BLaER1 treated with 17β-estradiol and CSF1 and Interleukin-3, amounts not matched to agents 10 nM and 100 nM (cell line): Measurements from ENCODE around the gene TMEM170B.
A peak's percentile ranks its signal among the peaks of the same experiment; 100 is the strongest.

Source experiments
- H3K27ac ChIP-seq, 11 experiments: shearing (Covaris generic); formaldehyde crosslinking; 2 replicates each; pipeline ENCODE4 v1.8.1; 2022
- H3K27me3 ChIP-seq, 11 experiments: shearing (Covaris generic); formaldehyde crosslinking; 2 replicates each; pipeline ENCODE4 v1.8.1; 2022
- H3K36me3 ChIP-seq, 11 experiments: shearing (Covaris generic); formaldehyde crosslinking; 2 replicates each; pipeline ENCODE4 v1.8.1; 2022
- H3K4me1 ChIP-seq, 10 experiments: shearing (Covaris generic); formaldehyde crosslinking; 2 replicates each; pipeline ENCODE4 v1.8.1; 2022
- H3K4me2 ChIP-seq, 11 experiments: shearing (Covaris generic); formaldehyde crosslinking; 2 replicates each; pipeline ENCODE4 v1.8.1; 2022
- H3K4me3 ChIP-seq, 10 experiments: shearing (Covaris generic); formaldehyde crosslinking; 2 replicates each; pipeline ENCODE4 v1.8.1; 2022
- H3K9ac ChIP-seq, 11 experiments: shearing (Covaris generic); formaldehyde crosslinking; 2 replicates each; pipeline ENCODE4 v1.8.1; 2022
- H3K9me3 ChIP-seq, 11 experiments: shearing (Covaris generic); formaldehyde crosslinking; replicated peaks in 1 of 11; 2 replicates each; pipeline ENCODE4 v1.8.1; 2022
- H4K20me1 ChIP-seq, 11 experiments: shearing (Covaris generic); formaldehyde crosslinking; 2 replicates each; pipeline ENCODE4 v1.8.1; 2022
- Cebpa-rat ChIP-seq, 11 experiments: shearing (Covaris generic); IDR thresholded peaks; 2 replicates each; pipeline ENCODE4 v1.8.1; 2022

The TMEM170B gene

DNA sequence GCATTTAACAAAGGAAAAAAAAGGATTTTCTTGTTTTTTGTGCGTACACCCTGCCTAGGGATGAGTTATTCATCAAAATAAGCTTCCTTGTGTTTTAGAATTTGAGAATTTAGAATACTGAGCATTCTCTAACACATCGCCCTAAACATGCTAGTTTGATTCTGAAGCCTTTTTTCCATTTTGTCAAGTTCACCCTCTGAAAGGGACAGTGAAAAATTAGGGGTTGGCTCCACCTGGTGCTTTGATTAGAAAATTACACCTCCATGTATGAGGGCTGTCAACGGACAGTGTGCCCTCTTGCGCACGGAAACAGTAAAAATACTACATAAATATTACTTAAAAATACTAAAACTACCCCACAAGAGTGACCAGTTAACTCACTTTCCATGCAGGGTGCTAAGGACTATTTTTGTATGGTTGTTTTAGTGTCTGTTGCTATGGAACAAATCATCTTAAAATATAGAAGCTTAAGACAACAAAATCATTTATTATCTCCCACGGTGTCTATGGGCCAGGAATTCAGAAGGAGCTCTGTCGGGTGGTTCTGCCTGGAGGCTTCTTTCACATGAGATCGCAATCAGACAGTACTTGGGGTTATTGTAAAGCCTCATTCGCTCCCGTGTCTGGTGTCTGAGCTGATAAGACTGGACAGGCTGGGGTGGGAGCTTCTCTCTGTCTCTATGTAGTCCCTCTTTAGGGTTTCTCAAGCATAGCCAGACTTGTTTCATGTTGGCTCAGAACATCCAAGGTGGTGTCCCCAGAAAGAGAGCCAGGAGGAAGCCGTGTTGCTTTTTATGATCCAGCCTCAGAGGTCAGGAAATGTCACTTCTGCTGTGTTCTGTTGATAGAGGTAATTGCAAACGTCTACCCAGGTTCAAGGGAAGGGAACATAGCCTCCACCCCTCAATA lies 41.1 kb upstream of the TMEM170B start:
- Histone ChIP-seq H3K27ac (peak overlapping the region in 6 of 11 experiments; percentile 25 to 64 (median 44); a peak in 10 of 22 replicates), H3K4me3 (no peak overlapping the region), H4K20me1 (no peaks in the 10 kb centered on the region), H3K4me1 (peaks cover 25 to 64% (median 33%) of the 10 kb centered on the region in 10 experiments), H3K9ac (peak overlapping the region in 7 of 11 experiments; percentile 9 to 53 (median 17); a peak in 10 of 22 replicates), H3K27me3 (no peaks in the 10 kb centered on the region), H3K9me3 (peaks cover 0 to 6% (median 0%) of the 10 kb centered on the region in 11 experiments; a peak in 2 of 22 replicates), H3K4me2 (peak overlapping the region in 5 of 11 experiments; percentile 10 to 47 (median 25); a peak in 8 of 22 replicates), H3K36me3 (no peaks in the 10 kb centered on the region)
- no peak for TF ChIP-seq Cebpa-rat (IDR thresholded peaks at IDR 0.05)

DNA sequence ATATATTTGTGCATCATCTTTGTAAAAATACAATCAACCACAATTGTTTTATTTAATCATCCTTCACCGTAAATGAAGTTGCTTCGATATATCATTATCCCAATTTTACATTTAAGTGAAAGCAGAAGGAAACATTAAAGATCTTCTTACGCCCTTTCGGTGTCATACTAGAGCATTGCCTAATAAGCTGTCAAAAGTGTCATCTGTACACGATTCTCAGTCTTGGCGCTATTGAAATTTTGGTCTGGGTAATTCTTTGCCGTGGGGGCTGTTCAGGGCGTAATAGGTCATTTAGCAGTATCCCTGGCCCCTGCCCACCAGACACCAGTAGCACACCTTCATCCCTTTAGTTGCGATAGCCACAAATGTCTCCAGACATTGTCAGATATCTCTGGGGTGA lies 40.4 kb upstream of the TMEM170B start:
- Histone ChIP-seq H3K4me2 (peak overlapping the region in 2 of 11 experiments; percentile 22 to 47; a peak in 4 of 22 replicates), H3K9me3 (peaks cover 0 to 6% (median 0%) of the 10 kb centered on the region in 11 experiments; a peak in 2 of 22 replicates), H4K20me1 (no peaks in the 10 kb centered on the region)

DNA sequence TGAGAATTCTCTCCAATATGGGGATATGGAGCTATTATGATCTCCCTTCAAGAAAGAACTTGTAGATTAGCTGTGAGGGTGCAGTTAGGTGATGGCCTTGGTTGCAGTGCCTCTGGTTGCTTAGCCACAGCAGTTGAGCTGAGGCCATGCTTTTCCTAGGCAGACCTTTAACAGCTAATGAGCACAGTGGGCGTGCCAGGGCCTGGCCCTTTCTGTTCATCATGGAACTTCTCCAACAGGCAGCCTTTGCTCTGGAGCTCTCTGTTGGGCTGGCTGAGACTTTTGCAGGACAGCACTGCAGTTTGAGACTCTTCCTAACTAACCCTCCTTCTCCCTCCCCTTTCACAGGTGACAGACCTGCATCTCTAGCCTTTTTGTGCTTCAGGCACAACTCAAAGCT lies 39.7 kb upstream of the TMEM170B start:
- Histone ChIP-seq H3K36me3 (no peaks in the 10 kb centered on the region), H3K4me2 (peak overlapping the region in 2 of 11 experiments; percentile 1 to 34; a peak in 2 of 22 replicates), H3K9ac (no peak overlapping the region), H3K4me3 (no peak overlapping the region), H4K20me1 (no peaks in the 10 kb centered on the region), H3K27ac (no peak overlapping the region), H3K9me3 (peaks cover 0 to 6% (median 0%) of the 10 kb centered on the region in 11 experiments; a peak in 2 of 22 replicates), H3K4me1 (peaks cover 11 to 51% (median 19%) of the 10 kb centered on the region in 10 experiments), H3K27me3 (no peaks in the 10 kb centered on the region)
- no peak for TF ChIP-seq Cebpa-rat (IDR thresholded peaks at IDR 0.05)

More for the DNA sequence above, 40.4 kb upstream of the TMEM170B start:
- peak overlapping the region in 1 of 11 experiments; percentile 11; a peak in 1 of 22 replicates for H3K9ac ChIP-seq
- H3K36me3 ChIP-seq = no peaks in the 10 kb centered on the region
- no peaks in the 10 kb centered on the region for H3K27me3 ChIP-seq
- peak overlapping the region in 2 of 11 experiments; percentile 43 to 64; a peak in 3 of 22 replicates for H3K27ac ChIP-seq
- peaks cover 19 to 59% (median 26%) of the 10 kb centered on the region in 10 experiments for H3K4me1 ChIP-seq
- no peak for TF ChIP-seq Cebpa-rat (IDR thresholded peaks at IDR 0.05)
- no peak overlapping the region for H3K4me3 ChIP-seq

DNA sequence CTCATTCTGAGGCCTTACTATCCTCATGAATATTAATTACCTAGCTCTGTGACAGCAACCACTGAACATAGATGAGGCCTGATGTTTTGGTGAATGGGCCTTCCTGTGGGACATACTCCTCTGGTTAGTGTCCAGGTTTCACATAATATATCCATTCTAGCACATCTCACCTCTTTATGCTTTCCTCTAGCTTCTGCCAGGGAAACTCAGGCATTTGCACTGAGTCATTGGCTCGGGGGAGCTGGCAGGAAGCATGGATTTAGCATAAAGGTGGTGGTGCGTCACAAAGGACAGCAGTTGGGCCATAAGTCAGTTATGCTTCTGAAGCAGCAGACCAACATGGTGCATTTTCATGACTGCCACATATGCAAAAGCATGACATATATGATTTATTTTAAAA lies 37.5 kb upstream of the TMEM170B start:
- H3K9ac ChIP-seq = no peak overlapping the region
- no peak for TF ChIP-seq Cebpa-rat (IDR thresholded peaks at IDR 0.05)
- H3K36me3 ChIP-seq = no peaks in the 10 kb centered on the region
- no peak overlapping the region for H3K4me2 ChIP-seq
- H4K20me1 ChIP-seq = no peaks in the 10 kb centered on the region
- H3K27ac ChIP-seq = no peak overlapping the region
- peaks cover 5 to 31% (median 12%) of the 10 kb centered on the region in 10 experiments; a peak in 17 of 20 replicates for H3K4me1 ChIP-seq
- H3K4me3 ChIP-seq = no peak overlapping the region
- H3K27me3 ChIP-seq = no peaks in the 10 kb centered on the region
- H3K9me3 ChIP-seq = peaks cover 0 to 4% (median 0%) of the 10 kb centered on the region in 11 experiments; a peak in 1 of 22 replicates

DNA sequence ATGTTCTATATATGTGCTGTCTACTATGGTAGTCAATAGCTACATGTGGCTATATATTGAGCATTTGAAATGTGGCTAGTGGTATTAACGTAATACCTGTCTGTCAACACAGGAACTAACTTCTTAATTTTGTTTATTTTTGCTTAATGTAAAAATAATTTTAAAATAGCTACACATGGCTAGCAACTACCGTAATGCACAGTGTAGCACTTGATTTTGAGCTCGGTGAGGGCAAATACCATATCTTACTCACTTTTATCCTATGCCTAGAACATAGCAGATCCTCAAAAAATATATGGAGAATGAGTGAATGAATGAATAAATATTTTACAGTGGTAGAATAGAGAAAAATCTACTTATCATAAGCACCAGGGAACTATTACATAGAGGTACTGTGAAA lies 28.1 kb upstream of the TMEM170B start:
- no peak for TF ChIP-seq Cebpa-rat (IDR thresholded peaks at IDR 0.05)

DNA sequence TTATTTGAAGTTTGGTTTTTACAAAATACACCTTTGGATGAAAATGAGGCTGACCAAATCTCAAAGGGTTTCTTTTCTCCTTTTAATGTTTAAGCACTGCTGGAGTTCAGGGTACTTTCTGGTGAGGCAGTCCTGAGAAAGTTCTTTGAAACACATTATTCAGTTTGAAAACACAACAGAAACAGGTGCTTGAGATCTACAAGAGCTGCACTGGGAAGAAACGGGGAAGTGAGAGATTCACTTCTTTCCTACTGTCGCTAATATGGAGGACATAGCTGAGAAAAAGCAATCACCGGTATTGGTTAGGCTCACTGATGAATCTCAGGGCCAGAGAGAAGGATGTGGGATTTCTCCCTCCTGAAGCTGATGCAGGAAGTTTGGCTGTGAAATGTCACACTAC lies 22.9 kb upstream of the TMEM170B start:
- TF ChIP-seq Cebpa-rat (IDR thresholded peaks at IDR 0.05) = no peak
- Histone ChIP-seq H3K27ac (peak overlapping the region in 1 of 11 experiments; percentile 46; a peak in 1 of 22 replicates), H3K36me3 (no peaks in the 10 kb centered on the region), H3K9me3 (peaks cover 15 to 28% (median 22%) of the 10 kb centered on the region in 11 experiments; a peak in 21 of 22 replicates), H3K4me1 (peaks cover 7 to 28% (median 10%) of the 10 kb centered on the region in 10 experiments), H3K9ac (no peak overlapping the region), H3K27me3 (no peaks in the 10 kb centered on the region), H4K20me1 (no peaks in the 10 kb centered on the region), H3K4me2 (peak overlapping the region in 2 of 11 experiments; percentile 2 to 43; a peak in 2 of 22 replicates), H3K4me3 (no peak overlapping the region)

More for the DNA sequence above, 28.1 kb upstream of the TMEM170B start:
- H3K4me1 ChIP-seq = peaks cover 0 to under 1% (median 0%) of the 10 kb centered on the region in 10 experiments; a peak in 1 of 20 replicates
- no peak overlapping the region for H3K4me2 ChIP-seq
- no peaks in the 10 kb centered on the region for H3K27me3 ChIP-seq
- H3K4me3 ChIP-seq = no peak overlapping the region
- H3K9me3 ChIP-seq = peaks cover 0 to 23% (median 10%) of the 10 kb centered on the region in 11 experiments; a peak in 10 of 22 replicates
- H4K20me1 ChIP-seq = no peaks in the 10 kb centered on the region
- H3K27ac ChIP-seq = no peak overlapping the region
- no peaks in the 10 kb centered on the region for H3K36me3 ChIP-seq
- H3K9ac ChIP-seq = no peak overlapping the region

DNA sequence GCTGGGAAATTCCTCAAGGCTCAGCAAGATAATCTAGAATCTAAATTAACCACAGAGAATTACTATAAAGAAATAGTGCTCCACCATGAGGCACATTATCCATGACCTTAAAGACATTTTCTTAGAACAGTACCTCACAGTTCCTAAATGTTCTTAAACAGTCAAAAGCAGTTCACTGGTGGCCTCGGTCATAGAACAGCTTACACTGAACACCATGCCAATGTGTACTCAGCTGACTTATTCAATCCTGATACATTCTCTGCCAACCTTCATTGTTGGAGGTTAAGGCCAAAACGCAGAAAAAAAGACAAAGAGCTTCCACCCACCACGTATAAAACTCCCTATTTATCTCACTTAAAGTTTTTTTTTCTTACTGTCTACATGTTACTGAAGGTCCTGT lies 21.8 kb upstream of the TMEM170B start:
- no peaks in the 10 kb centered on the region for H3K27me3 ChIP-seq
- no peak overlapping the region for H3K9ac ChIP-seq
- H3K27ac ChIP-seq = no peak overlapping the region
- no peak overlapping the region for H3K4me3 ChIP-seq
- H3K4me2 ChIP-seq = peak overlapping the region in 1 of 11 experiments; percentile 25; a peak in 2 of 22 replicates
- peaks cover 8 to 39% (median 17%) of the 10 kb centered on the region in 10 experiments for H3K4me1 ChIP-seq
- peaks cover 15 to 28% (median 22%) of the 10 kb centered on the region in 11 experiments; a peak in 21 of 22 replicates for H3K9me3 ChIP-seq
- TF ChIP-seq Cebpa-rat (IDR thresholded peaks at IDR 0.05) = no peak
- H3K36me3 ChIP-seq = no peaks in the 10 kb centered on the region
- H4K20me1 ChIP-seq = no peaks in the 10 kb centered on the region

DNA sequence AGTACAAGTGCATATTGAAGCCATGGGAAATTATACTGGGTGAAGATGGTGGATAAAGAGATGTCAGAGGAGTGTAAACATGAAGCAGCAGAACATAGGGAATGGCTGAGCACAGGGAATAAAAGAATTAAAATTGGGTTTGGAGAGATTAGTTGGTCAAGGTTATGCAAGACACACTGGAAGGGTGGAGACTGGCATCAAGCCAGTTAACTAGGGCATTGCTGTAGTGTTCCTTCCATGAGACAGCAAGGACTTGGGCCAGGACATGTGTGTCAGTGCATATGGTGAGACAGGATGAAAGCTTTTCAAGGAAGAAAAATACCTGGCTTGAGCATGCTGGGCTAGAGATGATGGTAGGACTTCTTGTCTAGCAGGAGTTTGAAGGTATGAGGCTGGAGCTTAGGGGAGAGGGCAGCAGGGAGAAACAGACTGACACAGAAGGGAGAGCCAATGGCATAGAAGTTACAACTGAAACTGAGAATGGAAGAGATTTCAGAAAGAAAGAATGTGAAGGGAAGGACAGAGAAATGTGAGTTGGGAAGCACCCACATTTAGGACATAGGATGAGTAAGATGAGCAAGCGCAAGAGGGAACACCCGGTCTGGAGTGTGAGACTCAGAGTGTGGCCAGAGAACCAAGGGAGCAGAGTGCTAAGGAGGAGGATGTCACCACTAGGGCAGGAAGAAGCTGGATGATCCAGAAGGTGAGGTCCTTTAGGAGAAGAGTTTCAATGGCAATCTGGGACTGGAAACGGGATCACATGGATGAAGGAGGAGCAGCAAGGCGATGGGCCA lies 14.5 kb upstream of the TMEM170B start:
- H3K4me3 ChIP-seq = no peak overlapping the region
- peak overlapping the region in 4 of 11 experiments; percentile 46 to 62 (median 54); a peak in 8 of 22 replicates for H3K4me2 ChIP-seq
- no peak overlapping the region for H3K9ac ChIP-seq
- H4K20me1 ChIP-seq = no peaks in the 10 kb centered on the region
- H3K36me3 ChIP-seq = no peaks in the 10 kb centered on the region
- TF ChIP-seq Cebpa-rat (IDR thresholded peaks at IDR 0.05) = no peak
- H3K4me1 ChIP-seq = peaks cover 8 to 92% (median 27%) of the 10 kb centered on the region in 10 experiments
- no peaks in the 10 kb centered on the region for H3K27me3 ChIP-seq
- peak overlapping the region in 5 of 11 experiments; percentile 16 to 93 (median 52); a peak in 9 of 22 replicates for H3K27ac ChIP-seq
- H3K9me3 ChIP-seq = peaks cover 0 to 16% (median 5%) of the 10 kb centered on the region in 11 experiments; a peak in 13 of 22 replicates
